ENCODE results near the gene ILKAP. TPM values are rescaled to one million over a fixed set of nuclear protein-coding genes. Genes with fewer than 3 reads are reported as not detected.

Gene ILKAP
- total RNA-seq, 4 donors from 2014 or later: 27.2 to 48.0 (median 37.2) TPM

DNA sequence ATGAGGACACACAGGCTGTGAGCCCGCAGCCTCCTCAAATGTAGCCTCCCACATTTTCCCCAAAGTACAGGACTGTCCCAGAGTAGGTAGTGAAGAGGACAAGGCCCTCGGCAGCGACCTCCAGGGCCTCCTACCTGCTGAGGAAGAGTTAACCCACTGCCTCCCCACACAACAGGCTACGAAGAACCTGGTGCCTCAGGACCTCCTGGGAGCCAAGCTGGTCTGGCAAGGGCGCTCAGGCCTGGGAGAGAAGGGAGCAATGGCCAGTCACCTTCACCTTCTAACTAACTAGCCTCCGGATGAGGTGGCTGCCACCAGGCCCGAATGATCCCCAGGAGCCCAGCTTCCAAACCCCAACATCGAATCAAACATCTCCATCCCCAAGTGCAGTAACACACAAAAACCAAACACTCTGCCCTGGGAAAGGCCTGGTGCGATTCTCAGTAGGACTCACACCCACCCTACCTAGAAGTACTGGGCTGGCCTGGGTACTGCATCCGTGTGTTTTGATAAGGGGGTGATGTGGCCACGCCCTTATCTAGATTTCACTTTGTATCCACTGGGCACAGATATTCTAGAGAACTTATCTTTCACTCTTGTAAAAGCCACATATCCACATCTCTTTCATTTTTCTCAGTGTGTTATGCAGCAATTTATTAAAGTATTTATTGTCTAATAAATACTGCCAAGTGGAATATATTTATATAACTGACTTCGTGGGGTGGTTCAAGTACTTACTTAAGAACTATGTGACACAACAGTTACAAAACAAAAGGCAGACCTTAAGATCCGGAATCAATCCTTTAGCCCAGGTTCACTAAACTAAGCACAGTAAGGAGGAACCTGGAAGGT lies 35.1 kb downstream of the ILKAP start:
- TF ChIP-seq, protein P1, sequence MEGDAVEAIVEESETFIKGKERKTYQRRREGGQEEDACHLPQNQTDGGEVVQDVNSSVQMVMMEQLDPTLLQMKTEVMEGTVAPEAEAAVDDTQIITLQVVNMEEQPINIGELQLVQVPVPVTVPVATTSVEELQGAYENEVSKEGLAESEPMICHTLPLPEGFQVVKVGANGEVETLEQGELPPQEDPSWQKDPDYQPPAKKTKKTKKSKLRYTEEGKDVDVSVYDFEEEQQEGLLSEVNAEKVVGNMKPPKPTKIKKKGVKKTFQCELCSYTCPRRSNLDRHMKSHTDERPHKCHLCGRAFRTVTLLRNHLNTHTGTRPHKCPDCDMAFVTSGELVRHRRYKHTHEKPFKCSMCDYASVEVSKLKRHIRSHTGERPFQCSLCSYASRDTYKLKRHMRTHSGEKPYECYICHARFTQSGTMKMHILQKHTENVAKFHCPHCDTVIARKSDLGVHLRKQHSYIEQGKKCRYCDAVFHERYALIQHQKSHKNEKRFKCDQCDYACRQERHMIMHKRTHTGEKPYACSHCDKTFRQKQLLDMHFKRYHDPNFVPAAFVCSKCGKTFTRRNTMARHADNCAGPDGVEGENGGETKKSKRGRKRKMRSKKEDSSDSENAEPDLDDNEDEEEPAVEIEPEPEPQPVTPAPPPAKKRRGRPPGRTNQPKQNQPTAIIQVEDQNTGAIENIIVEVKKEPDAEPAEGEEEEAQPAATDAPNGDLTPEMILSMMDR (IDR thresholded peaks at IDR 0.05; ENCODE audit: low read depth): no peak

DNA sequence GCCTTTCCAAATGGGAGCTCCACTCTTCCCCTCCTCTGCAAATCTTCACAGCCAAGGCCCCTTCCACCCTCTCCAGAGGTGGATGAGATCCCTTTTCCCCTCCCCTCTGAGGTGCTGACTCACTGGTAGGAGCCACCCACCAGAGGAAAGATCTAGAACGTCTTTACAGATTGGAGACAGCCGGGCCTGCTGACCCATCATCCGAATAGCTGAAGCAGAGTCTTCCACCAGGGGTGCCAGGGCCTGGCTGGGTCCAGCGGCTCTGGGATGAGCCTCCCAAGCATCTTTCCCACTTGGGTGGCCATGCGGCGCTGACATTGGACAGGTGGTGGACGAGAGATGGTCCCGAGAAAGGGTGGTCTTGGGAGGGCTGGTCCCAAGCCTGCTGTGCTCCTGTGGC lies 35.7 kb downstream of the ILKAP start:
- TF ChIP-seq, protein P1 (IDR thresholded peaks at IDR 0.05; ENCODE audit: low read depth): no peak

GRCh38 chr2:238167344-238167715 lies 36.2 kb downstream of the ILKAP start:
- TF ChIP-seq, protein P1 (IDR thresholded peaks at IDR 0.05; ENCODE audit: low read depth): no peak

GRCh38 chr2:238166391-238167343 lies 36.8 kb downstream of the ILKAP start:
- TF ChIP-seq, protein P1 (IDR thresholded peaks at IDR 0.05; ENCODE audit: low read depth): no peak

DNA sequence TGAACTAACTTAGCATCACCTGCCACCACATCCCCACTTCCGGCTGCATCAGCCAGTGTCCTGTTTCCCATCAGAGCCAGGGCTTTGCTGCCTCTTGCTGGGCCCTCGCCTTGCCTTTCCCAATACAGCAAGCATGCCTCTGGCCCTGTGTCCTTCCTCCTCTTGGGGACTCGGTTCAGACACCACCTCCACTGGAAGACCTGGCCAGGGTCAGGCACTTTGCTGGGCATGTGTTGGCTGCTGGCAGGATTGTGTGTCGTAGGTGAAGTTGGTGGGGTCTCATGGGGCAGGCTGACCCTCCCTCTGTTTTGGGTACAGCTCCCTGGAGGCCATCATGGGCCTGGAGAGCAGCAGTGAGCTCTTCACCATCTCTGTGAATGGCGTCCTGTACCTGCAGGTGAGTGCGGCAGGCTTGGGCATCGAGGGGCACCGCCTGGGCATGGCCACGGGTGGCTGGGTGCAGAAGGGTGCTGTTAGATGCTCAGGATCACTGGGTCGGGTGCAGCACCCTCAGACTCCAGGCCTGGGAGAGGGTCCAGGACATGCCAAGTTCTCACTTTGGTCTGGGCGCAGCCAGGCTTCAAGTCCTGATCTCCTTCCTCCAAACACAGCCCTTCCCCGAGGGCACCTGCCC lies 38.1 kb downstream of the ILKAP start:
- TF ChIP-seq, protein P1 (IDR thresholded peaks at IDR 0.05; ENCODE audit: low read depth): no peak

DNA sequence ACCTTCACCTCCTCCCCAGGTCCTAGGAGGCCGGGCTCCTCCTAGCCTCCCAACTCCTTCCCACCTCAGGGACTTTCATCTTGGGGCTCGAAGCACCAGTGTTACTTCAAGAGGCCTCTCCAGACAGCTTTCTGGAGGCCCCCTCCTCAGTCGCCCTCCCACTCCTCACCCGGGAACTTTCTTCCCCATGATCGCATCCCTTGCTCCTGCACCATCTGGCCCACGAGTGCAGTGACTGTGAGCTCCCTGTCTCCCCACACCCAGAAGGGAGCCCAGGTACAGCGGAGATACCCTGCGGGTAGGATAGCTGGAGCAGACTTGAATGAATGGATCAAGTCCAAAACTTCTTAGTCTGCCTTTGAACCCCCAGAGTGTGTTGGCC lies 38.6 kb downstream of the ILKAP start:
- TF ChIP-seq, protein P1 (IDR thresholded peaks at IDR 0.05; ENCODE audit: low read depth): no peak
